SH-SY5Y (cell line): ENCODE measurements around the gene JPT2.

Source experiments
- GATA2 ChIP-seq: IDR thresholded peaks from 2 replicates; pipeline ENCODE4 v1.6.1; 2011; ENCODE audit warnings: mild to moderate bottlenecking, low read depth, low read length
- GATA3 ChIP-seq: IDR thresholded peaks from 2 replicates; pipeline ENCODE4 v1.6.1; 2011; ENCODE audit warnings: low read depth, mild to moderate bottlenecking, low read length, moderate library complexity

The JPT2 gene

DNA sequence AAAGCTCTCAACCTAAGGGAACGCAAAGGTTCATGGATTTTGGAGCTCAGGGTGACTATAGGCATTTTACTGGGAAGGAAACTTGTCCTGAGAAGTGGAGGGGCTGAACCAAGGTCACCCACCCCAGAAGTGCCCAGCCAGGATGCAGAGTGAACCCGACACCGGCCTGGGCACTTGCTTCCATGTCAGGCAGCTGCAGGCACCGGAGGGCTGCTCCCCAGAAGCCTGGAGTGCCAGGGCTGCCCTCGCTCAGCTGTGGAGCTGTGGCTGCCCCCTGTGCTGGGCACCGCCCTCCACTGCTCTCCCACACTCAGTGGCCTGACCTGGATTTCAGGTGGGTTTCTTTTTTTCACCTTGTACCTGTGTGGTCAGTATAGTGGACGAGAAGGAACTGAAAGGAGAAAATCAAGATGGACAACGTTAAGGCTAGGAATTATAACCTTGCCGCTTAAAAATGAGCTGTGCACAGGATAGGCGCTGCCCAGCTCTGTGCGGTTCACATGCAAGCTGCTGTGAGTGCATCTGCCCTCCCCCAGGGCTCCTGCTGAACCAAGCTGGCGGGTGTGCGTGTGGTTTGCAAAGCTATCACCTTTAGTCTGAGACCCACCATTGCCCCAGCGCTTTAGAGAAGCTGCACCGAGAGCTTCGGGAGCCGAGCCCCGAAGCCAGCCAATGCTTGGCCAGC, 30.1 kb downstream of the JPT2 start:
- TF ChIP-seq GATA3 (no peak), GATA2 (no peak)

DNA sequence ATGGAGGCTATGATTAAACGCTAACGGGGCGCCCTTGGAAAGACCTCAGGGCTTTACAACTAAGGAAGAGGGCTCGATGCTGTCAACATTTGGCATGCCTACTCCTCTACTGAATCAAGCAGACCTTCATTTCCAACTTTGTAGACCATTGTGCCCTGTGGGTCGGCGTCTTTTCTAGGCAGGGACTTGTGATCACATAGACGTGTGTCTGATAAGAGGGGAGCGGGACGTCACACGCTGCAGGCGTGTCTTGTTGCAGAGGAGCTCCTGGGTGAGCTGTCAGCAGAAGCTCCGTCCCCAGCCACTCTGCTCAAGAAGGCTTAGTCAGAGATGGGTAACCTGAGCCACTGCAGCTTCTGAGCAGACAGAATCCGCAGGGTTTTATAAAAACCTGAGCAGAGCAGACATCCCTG, 30.7 kb downstream of the JPT2 start:
- TF ChIP-seq GATA3 (no peak), GATA2 (no peak)

DNA sequence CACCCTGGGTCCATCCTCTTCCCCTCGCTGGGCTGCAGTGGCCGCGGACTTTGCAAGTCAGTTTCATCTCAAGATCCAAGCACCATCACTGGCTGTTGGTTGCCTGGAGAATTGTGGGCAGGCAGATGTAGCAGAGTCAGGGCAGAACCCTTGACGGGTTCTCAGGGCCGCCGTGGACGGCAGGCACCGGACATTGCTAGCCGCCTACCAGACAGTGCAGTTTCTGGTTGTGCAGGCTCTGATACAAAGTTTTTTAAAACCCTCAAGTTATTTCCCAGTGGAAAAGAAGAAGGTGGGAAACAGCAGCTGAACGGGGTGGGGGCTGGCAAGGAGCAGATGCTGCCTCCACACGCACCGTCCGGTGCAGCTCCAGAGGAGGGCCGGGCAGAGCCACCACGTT, 31.3 kb downstream of the JPT2 start:
- TF ChIP-seq GATA2 (no peak), GATA3 (no peak)

DNA sequence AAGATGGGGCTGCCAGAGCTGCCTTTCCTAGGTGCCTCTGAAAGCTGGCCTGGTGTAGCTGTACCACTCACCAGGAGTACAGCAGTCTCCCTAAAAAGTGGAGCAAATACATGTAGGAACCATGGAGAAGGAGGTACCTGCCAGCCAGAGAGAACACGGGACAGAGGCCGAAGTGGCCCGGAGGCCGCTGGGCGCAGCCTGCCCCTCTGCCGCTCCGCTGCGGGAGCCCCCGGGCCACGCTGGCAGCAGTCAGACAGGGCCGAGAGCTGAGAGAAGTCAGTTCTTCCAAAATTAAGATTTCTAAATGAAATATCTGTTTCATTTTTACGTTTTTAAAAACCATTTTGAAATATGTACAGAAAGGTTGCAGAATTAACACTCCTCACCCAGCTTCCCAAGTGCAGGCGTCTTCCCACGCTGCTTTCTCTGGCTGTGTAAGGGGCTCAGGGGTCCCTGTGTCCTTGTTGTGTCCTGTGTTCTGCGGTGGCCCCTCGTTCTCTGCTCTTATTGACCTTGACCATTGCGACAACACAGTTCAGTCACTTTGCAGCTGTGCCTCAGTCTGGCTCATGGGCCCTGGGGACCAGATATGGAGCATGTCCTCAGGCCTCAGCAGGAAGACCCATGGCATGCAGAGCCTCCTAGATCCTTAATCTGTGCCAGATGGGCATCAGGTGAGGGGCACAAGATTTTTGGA, 32.9 kb downstream of the JPT2 start:
- TF ChIP-seq GATA3 (no peak), GATA2 (no peak)

DNA sequence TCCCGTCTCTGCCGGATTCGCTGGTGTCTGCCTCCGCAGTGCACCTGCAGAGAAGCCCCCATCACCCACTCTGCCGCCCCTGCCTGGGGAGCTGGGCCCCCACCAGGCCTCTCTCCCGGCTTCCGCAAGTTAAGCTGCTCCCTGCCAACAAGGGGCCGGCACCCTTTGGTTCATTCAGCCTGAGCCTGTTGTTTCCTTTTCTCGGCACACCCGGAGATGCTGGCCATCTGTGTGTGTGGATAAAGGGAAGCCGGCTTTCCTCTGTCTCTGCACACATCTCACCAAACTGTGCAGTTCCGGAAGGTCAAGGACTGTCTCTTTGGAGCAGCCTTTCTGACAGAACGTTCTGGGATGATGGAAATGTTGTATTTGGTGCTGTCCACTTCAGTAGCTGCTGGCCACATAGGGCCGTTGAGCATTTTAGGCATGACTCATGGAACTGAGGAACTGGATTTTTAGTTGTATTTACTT, 34.7 kb downstream of the JPT2 start:
- TF ChIP-seq GATA2, result no peak
- TF ChIP-seq GATA3, result no peak

DNA sequence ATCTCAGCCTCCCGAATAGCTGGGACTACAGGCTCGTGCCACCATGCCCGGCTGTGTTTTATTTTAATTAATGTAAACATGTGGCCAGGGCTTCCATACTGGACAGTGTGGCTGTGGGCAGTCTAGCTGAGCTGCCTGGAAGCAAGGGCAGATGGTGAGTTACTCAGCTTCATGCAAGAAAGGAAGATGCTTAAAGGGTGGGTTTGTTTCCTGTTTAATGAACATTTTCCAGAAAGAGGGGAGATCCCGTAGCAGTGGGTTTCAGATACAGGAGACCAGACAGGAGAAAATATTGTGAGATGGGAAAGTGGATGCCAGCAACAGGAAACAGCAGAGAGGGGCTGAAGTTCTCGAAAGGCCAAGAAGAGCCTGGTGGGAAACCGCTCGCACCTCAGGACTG, 35.3 kb downstream of the JPT2 start:
- TF ChIP-seq GATA2 (no peak), GATA3 (no peak)

DNA sequence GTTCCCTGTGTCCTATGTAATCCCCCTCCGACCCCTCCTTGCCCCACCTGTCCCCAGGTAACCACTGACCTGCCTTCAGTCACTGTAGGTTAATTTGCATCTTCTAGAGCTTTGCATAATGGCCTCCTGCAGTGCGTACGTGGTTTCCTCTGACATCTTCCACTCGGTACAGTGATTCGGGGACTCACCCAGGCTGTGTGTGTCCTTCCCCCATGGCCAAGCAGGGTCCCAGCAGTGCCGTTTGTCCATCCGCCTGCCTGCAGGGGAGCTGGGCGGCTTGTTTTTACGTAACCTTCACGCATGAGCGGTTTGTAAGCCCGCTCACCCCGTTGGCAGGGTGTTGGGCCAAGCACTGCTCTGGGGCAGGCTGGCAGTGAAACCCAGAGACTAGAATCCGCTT, 35.9 kb downstream of the JPT2 start:
- no peak for TF ChIP-seq GATA2
- TF ChIP-seq GATA3, result no peak

DNA sequence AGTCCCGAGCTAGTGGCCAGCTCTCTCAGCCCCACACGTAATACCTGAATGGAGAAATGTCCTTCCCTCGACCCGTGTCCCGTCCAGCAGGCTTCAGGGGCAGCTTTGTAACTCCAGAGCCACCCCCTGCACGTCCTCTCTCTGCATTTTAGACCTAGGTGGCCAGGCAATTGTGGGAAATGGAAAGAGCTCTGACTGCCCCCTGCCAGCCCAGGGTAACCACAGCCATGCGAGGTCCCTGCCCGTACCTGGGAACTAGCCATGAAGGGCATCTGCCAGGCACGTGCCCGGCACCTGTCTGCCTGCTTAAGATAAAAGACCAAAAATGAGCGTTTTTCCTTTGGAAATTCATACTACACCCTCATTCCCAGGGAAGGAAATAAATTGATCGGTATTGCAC, 37.1 kb downstream of the JPT2 start:
- TF ChIP-seq GATA3, result no peak
- no peak for TF ChIP-seq GATA2

DNA sequence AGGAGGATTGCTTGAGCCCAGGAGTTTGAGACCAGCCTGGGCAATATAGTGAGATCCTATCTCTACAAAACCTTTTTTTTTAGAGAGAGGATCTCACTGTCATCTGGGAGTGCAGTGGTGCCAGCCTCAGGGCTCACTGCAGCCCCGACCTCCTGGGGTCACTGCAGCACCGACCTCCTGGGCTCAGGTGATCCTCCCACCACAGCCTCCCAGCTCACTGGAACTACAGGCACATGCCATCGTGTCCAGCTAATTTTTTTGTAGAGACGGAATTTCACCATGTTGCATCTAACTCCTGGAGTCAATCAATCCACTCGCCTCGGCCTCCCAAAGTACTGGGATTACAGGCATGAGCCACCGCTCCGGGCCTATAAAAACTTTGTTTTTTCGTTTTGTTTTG, 43.3 kb downstream of the JPT2 start:
- TF ChIP-seq GATA2, result no peak
- TF ChIP-seq GATA3, result no peak

DNA sequence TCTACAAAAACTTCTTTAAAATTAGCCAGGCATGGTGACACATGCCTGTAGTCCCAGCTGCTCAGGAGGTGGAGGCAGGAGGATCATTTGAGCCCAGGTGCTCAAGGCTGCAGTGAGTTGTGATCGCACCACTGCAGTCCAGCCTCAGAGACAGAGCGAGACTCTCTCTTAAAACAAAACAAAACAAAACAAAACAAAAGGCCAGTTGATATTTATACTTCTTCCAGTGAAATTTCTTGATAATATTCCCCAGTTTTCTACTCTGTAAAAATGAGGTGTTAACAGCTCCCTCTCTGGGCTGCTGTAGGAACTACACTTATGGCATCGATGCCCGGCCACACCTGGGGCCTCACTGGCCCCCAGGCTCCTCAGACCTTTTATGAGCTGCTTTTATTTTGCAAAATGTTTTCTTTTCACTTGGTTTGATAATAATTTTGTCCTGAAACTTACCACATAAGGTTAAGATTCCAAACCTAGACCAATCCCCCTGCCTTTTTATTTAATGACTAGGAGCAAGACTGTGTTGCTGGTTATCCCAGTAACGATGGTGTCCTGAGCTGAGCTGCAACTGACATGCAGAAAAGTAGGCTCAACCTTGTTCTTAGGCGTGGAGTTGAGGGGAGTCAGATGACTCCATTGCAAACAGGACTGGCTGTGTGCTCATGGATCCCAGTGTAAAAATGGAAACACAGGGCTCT, 45.5 kb downstream of the JPT2 start:
- TF ChIP-seq GATA3 (no peak), GATA2 (no peak)

DNA sequence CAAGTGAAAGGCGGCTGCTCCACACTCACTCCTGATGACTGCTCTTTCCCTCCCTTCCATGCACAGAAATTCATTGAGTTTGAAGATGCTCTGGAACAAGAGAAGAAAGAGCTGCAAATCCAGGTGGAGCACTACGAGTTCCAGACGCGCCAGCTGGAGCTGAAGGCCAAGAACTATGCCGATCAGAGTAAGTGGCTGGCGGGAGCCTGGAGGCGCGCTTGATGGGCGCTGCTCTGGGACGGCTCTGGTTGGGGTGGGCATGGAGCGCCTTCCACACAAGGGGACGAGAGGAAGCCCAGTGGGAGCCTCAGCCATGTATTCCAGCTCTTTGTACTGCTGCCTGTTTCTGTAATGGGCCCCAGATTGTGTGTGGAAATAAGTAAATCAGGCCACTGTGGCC, 46.4 kb downstream of the JPT2 start:
- TF ChIP-seq GATA2 (no peak), GATA3 (no peak)

DNA sequence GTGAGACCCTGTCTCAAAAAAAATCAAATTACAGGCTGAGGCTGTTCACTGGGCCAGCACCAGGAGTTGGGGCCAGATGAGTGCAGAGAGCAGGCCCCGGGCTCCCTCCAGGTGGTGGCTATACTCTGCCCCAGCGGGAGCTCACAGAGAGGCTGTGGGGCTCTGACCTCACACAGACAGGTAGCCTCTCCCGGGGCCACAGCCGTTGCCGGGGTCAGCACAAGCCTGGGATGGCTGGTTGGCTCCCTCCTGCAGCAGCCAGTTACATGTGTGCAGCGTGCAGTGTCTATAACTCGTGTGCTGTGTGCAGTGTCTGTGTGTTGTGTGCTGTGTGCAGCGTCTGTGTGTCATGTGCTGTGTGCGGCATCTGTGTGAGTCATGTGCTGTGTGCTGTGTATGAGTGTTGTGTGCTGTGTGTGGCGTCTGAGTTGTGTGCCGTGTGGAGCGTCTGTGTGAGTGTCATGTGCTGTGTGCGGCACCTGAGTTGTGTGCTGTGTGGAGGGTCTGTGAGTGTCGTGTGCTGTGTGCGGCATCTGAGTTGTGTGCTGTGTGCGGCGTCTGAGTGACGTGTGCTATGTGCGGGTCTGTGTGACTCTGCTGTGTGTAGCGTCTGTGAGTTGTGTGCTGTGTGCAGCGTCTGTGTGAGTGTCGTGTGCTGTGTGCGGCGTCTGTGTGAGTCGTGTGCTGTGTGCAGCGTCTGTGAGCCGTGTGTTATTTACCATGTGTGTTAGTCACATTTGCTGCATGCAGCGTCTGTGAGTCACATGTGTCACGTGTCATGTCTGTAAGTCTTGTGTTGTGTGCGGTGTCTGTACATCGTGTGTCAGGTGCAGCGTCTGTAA, 48.8 kb downstream of the JPT2 start:
- TF ChIP-seq GATA2 (no peak), GATA3 (no peak)

DNA sequence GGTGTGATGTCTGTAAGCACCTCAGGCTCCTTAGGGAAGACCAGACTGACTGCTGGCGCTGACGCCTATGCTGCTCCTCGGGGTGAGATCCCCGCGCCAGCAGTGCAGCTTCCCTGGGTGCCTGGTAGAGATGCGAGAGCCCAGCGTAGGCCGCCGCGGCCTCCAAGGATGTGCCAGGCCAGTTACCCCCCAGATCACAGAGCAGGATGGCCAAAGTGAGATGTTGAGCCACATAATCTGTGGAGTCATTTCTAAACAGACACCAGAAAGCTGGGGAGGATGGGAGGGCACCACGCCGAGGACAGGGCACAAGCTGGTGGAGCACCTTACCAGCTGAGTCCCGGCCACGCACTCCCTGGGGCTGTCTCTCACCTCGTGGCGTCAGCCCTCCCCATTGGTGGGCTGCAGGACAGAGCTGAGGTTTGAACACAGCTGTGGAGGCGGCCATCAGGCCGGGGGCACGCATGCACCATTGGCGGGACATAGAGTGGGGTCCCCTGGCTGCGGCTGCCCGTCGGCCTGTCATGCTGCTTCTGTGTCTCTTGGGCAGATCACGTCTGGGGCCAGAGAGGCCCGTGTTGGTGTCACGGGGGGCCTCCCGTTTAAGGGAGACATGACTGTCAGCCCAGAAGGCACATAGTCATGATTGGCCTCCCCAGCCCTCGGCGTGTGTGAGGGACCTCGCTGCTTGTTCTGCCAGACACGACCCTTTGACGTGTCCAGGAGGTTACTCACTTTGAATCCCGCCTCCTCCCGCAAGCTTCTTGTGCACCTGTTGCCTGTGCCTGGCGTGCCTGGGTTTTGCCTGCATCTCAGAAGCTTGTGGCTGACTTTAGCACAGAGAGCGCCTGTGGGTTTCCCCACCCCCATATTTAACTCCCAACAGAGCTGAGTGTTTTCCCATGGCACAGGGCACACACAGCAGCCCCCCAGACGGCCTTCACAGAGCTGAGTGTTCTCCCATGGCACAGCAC, 49.9 kb downstream of the JPT2 start:
- TF ChIP-seq GATA3 (no peak), GATA2 (no peak)

DNA sequence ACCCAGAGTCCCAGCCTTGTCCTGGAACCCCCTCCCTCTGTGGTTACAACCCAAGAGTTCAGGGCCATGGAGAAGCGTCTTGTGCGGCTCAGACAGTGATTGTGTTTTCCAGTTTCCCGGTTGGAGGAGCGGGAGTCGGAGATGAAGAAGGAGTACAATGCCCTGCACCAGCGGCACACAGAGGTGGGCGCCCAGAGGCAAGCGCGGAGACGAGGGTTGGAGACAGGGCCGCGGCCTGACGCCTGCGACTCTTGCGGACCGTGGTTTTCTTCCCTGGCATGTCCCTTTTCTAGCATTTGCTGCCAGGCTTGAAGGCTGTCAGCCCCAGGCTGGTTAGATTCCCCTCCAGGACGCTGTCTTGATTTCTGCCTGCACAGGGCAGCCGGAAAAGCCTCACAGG, 50.9 kb downstream of the JPT2 start:
- TF ChIP-seq GATA3 (no peak), GATA2 (no peak)

DNA sequence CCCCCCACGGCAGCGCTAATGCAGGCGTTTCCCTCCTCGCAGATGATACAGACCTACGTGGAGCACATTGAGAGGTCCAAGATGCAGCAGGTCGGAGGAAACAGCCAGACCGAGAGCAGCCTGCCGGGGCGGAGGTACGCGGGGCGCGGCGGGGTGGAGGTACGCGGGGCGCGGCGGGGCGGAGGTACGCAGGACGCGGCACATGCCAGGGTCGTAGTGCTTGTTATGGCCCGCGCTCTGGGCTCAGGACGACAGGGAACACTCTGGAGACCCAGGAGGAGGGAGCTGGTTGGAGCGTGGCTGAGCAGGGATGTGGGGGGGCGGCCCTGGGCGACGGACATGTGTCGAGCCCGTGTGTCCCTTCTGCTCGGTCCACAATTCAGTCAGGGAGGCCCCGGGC, 51.4 kb downstream of the JPT2 start:
- no peak for TF ChIP-seq GATA2
- no peak for TF ChIP-seq GATA3
